Testis (tissue), 3 donors: Measurements from ENCODE around the gene ARHGEF40. TPM values are rescaled to one million over a fixed set of nuclear protein-coding genes. Genes with fewer than 3 reads are reported as not detected.

ENCODE experiments used
- DNase-seq: peaks from one replicate; pipeline ENCODE4 v3.0.0-alpha.2; 2019
- H3K27ac ChIP-seq, 2 donors: fragments of 200-600 bp; sonication (generic); one replicate each; pipeline ENCODE4 v1.5.1; 2019
- H3K27me3 ChIP-seq: fragments of 200-600 bp; sonication (generic); one replicate; pipeline ENCODE4 v1.5.1; 2019
- H3K36me3 ChIP-seq: fragments of 200-600 bp; sonication (generic); one replicate; pipeline ENCODE4 v1.5.1; 2017; ENCODE audit warnings: low read depth; ENCODE audit errors: missing control alignments
- H3K4me1 ChIP-seq: fragments of 200-600 bp; sonication (generic); one replicate; pipeline ENCODE4 v1.5.1; 2019
- H3K4me3 ChIP-seq, 2 donors: fragments of 200-600 bp; sonication (generic); one replicate each; pipeline ENCODE4 v1.5.1; 2017 to 2019
- H3K9me3 ChIP-seq: fragments of 200-600 bp; sonication (generic); one replicate; pipeline ENCODE4 v1.5.1; 2017
- POLR2A ChIP-seq: fragments of 450-650 bp; IDR thresholded peaks from one replicate; pipeline ENCODE4 v1.6.1; 2017; ENCODE audit warnings: antibody characterized with exemption, mild to moderate bottlenecking, moderate library complexity
- WGBS, 2 donors: methylation state at CpG; one replicate each; pipeline ENCODE4 v1.1.5; 2018; 5-methylcytosine and 5-hydroxymethylcytosine counted together
- intact Hi-C: fragments of 100-400 bp; cut with DNase I; formaldehyde crosslinking; loops from one replicate; pipeline ENCODE4 v1.15.1; 2023; ENCODE audit warnings: low total_unique reads
- polyA plus RNA-seq: library from polyadenylated mRNA; stranded (reverse); fragments of 350-450 nt; fragmentation: Illumina TruSeq; extraction: RNeasy Lipid Tissue Mini Kit (QIAGEN cat#74804); gene quantifications from one replicate; pipeline ENCODE4 v1.2.3, GENCODE V29; 2014; ENCODE audit warnings: low read depth, low replicate concordance; ENCODE audit not compliant: insufficient read depth
- total RNA-seq, 2 donors: library from RNA; depleted of rRNA; stranded (reverse); fragments of >200 nt; gene quantifications; one replicate each; pipeline ENCODE4 v1.2.3, GENCODE V29; 2016
- TF ChIP-seq, protein P1 (sequence below), 3 experiments: fragments of 450-650 bp in 2 of 3; fragments of 200-600 bp in 1 of 3; sonication (generic) in 1 of 3; IDR thresholded peaks; one replicate each; pipeline ENCODE4 v1.5.1; 2016 to 2019; ENCODE audit warnings: antibody characterized with exemption in 3 of 3, mild to moderate bottlenecking in 2 of 3, moderate library complexity in 1 of 3

Gene ARHGEF40
- total and polyA plus RNA-seq, 3 donors from 2014 or later, result 22.0 to 36.9 (median 30.5) TPM

DNA sequence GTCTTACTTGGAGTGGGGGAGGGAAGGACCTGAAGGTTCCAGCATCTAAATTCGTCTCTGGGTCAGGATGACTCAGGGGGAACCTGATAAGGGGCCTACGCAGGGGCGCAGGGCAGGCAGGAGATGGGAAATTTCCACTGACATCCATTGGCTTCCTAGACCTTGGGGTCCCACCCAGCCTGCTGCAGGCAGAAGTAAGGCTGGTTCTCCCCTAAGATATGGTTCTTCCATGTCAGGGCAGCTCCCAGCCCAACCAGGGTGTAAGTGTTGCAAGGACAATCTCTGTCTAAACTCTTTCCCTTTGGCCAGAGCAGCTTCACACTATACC is 43.2 kb upstream of the ARHGEF40 start:
- H3K9me3 ChIP-seq, result no peaks in the 10 kb centered on the region
- H3K27me3 ChIP-seq, result no peaks in the 10 kb centered on the region
- H3K36me3 ChIP-seq, result no peaks in the 10 kb centered on the region
- TF ChIP-seq, protein P1, sequence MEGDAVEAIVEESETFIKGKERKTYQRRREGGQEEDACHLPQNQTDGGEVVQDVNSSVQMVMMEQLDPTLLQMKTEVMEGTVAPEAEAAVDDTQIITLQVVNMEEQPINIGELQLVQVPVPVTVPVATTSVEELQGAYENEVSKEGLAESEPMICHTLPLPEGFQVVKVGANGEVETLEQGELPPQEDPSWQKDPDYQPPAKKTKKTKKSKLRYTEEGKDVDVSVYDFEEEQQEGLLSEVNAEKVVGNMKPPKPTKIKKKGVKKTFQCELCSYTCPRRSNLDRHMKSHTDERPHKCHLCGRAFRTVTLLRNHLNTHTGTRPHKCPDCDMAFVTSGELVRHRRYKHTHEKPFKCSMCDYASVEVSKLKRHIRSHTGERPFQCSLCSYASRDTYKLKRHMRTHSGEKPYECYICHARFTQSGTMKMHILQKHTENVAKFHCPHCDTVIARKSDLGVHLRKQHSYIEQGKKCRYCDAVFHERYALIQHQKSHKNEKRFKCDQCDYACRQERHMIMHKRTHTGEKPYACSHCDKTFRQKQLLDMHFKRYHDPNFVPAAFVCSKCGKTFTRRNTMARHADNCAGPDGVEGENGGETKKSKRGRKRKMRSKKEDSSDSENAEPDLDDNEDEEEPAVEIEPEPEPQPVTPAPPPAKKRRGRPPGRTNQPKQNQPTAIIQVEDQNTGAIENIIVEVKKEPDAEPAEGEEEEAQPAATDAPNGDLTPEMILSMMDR (IDR thresholded peaks at IDR 0.05), result no peak
- no peak for TF ChIP-seq POLR2A
- 16 to 48% methylated on average over 3 of the region's 3 CpGs for whole genome bisulfite sequencing, 2 donors
- no peak for DNase-seq
- peaks cover 29% of the 10 kb centered on the region for H3K4me1 ChIP-seq
- intact Hi-C loops, result no loop called here
- no peak overlapping the region for H3K4me3 ChIP-seq
- peak overlapping the region; percentile 46 to 91 for H3K27ac ChIP-seq

DNA sequence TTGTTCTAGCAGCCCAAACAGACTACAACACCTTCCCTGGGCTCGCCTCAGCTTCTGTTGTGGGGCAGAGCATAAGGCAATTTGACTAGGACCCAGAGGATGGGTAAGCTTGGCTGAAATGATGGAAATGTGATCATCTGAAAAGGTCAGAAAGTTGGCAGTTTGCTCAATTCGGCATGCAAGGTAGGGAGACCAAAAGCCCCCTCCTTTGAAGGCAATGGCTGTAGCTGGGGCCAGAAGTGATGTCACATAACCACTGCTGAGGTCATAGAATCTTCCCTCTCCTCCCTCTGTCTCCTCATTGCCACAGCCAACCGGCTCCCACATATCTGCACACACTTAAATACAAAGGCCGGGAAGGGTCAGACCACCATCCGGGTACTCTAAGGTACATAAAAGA is 40.2 kb upstream of the ARHGEF40 start, which contains the start of gene TPPP2:
TPPP2 (plus strand) TSS at position 301 of the 400 bp plus-strand sequence. CDS start 365 bp downstream, outside the sequence.
- WGBS, 2 donors, result 92 to 97% methylated on average over 5 of the region's 5 CpGs
- TF ChIP-seq, protein P1 (IDR thresholded peaks at IDR 0.05), result no peak
- no peak for TF ChIP-seq POLR2A
- Histone ChIP-seq H3K36me3 (no peaks in the 10 kb centered on the region), H3K4me1 (peaks cover 23% of the 10 kb centered on the region), H3K4me3 (no peak within 1 kb of the TSS), H3K9me3 (no peaks in the 10 kb centered on the region), H3K27ac (no peak within 1 kb of the TSS), H3K27me3 (no peaks in the 10 kb centered on the region)
- DNase-seq, result no peak
- intact Hi-C loops, result no loop called here

DNA sequence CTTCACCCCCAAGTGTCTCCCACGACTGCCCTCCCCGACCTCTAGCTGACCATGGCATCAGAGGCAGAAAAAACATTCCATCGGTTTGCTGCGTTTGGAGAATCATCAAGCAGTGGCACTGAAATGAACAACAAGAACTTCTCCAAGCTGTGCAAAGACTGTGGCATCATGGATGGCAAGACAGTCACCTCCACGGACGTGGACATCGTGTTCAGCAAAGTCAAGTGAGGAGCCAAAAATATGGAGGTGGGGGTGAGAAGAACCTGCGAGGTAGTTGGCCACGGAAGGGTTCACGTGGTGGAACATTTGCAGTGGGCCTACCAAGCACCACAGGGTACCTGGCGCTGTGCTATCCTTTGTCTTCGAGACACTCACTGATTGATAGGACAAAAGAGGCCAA is 39.6 kb upstream of the ARHGEF40 start:
- TF ChIP-seq POLR2A, result no peak
- TF ChIP-seq, protein P1 (IDR thresholded peaks at IDR 0.05), result no peak
- intact Hi-C loops, result no loop called here
- 86 to 89% methylated on average over 12 of the region's 12 CpGs for WGBS, 2 donors
- Histone ChIP-seq H3K9me3 (no peaks in the 10 kb centered on the region), H3K27ac (no peak overlapping the region), H3K4me1 (peaks cover 29% of the 10 kb centered on the region), H3K4me3 (no peak overlapping the region), H3K36me3 (no peaks in the 10 kb centered on the region), H3K27me3 (no peaks in the 10 kb centered on the region)
- no peak for DNase-seq

DNA sequence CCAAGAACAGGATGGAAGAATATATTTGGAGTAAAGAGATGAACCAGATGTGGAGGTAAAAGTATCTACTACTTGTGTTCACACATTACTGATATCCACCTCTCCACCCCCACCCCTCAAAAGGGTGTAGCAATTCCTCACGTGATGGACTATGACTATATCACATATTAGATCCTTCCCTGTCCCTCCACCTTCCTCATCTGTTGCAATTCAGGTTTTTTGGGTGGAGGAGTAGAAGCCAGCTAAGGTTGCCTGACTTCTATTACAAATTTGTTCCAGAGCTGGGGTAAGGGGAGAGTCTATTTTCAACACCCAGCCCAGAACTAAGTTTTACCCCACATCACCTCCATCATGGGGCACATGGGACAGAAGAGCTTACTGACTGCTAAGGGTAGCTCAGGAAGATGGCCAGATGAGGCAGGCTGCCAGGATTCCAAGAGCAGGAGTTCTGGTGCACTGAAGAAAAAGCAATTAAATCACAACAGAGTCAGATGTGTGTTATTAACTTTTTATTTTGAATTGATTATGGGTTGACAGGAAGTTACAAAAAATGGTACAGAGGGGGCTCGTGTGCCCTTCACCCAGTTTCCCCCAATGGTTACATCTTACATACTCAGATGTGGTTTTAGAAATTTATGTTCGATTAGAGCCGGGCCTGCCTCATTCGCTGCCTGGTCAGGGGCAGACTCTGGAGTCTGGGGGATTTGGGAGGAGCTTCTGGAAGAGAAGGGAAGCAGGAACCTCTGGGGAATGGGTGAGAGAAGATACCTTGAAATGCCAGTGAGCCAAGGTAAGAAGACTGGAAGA is 37.6 kb upstream of the ARHGEF40 start:
- intact Hi-C loops, result no loop called here
- Histone ChIP-seq H3K4me1 (peaks cover 15% of the 10 kb centered on the region), H3K27ac (no peak overlapping the region), H3K9me3 (no peaks in the 10 kb centered on the region), H3K4me3 (no peak overlapping the region), H3K36me3 (no peaks in the 10 kb centered on the region), H3K27me3 (no peaks in the 10 kb centered on the region)
- TF ChIP-seq, protein P1 (IDR thresholded peaks at IDR 0.05), result no peak
- TF ChIP-seq POLR2A, result no peak
- no peak for DNase-seq
- 92 to 93% methylated on average over 5 of the region's 5 CpGs for WGBS, 2 donors
